SK-N-SH (cell line): ENCODE results near the gene OPCML. TPM values are rescaled to one million over a fixed set of nuclear protein-coding genes. Genes with fewer than 3 reads are reported as not detected.

Experiments used
- CTCF ChIA-PET: fragments of 300-600, 350-600 bp; formaldehyde crosslinking; extraction: SDS; loops from one replicate; lab custom pipeline; 2021; lab: Yijun Ruan, JAX
- POLR2A ChIA-PET: fragments of 350-600 bp; sonication (Branson Sonifier 250); formaldehyde crosslinking; extraction: SDS; loops from one replicate; lab custom pipeline; 2020; ENCODE audit warnings: antibody characterized with exemption, inconsistent platforms; lab: Yijun Ruan, JAX
- DNase-seq: peaks from one replicate; pipeline ENCODE4 v3.0.0; 2012
- H2AFZ ChIP-seq: fragments of 200-600 bp; sonication (generic); 2 replicates; pipeline ENCODE4 v1.8.1; 2016; ENCODE audit warnings: antibody characterized with exemption, mild to moderate bottlenecking, low read depth
- H3F3A ChIP-seq: fragments of 200-600 bp; sonication (generic); replicated peaks from 2 replicates; pipeline ENCODE3; 2016; ENCODE audit warnings: antibody characterized with exemption, mild to moderate bottlenecking; ENCODE audit not compliant: insufficient read depth
- H3K27ac ChIP-seq, 2 experiments: fragments of 200-500 bp in 1 of 2; fragments of 200-600 bp in 1 of 2; sonication (Bioruptor generic) in 1 of 2; sonication (generic), shearing (Covaris generic) in 1 of 2; 2 replicates each; pipeline versions ENCODE4 v1.5.1 to v1.6.1; 2014 to 2016; ENCODE audit warnings: low read depth in 2 of 2, inconsistent platforms in 1 of 2, low read length in 1 of 2, mild to moderate bottlenecking in 1 of 2, mixed read lengths in 1 of 2
- H3K27me3 ChIP-seq: fragments of 200-600 bp; sonication (generic), shearing (Covaris generic); 2 replicates; pipeline ENCODE4 v1.6.1; 2016; ENCODE audit warnings: mixed run types; ENCODE audit not compliant: insufficient read depth
- H3K36me3 ChIP-seq, 2 experiments: fragments of 200-500 bp in 1 of 2; fragments of 200-600 bp in 1 of 2; sonication (Bioruptor generic) in 1 of 2; sonication (generic) in 1 of 2; replicated peaks in 1 of 2; 2 replicates each; pipeline versions ENCODE3 to v1.5.1; 2014 to 2016; ENCODE audit warnings: low read length in 1 of 2, mild to moderate bottlenecking in 1 of 2; ENCODE audit not compliant: insufficient read depth in 2 of 2, control insufficient read depth in 1 of 2
- H3K4me1 ChIP-seq, 2 experiments: fragments of 200-500 bp in 1 of 2; fragments of 200-600 bp in 1 of 2; sonication (Bioruptor generic) in 1 of 2; sonication (generic), shearing (Covaris generic) in 1 of 2; 2 replicates each; pipeline versions ENCODE4 v1.5.1 to v1.6.1; 2014 to 2016; ENCODE audit warnings: low read depth in 1 of 2, low read length in 1 of 2, mixed run types in 1 of 2; ENCODE audit not compliant: insufficient read depth in 2 of 2, control insufficient read depth in 1 of 2
- H3K4me2 ChIP-seq: fragments of 200-600 bp; sonication (generic), shearing (Covaris generic); 2 replicates; pipeline ENCODE4 v1.6.1; 2017; ENCODE audit warnings: mixed run types
- H3K4me3 ChIP-seq, 2 experiments: fragments of 200-500 bp in 1 of 2; fragments of 200-600 bp in 1 of 2; sonication (Bioruptor generic) in 1 of 2; sonication (generic), shearing (Covaris generic) in 1 of 2; 2 replicates each; pipeline versions ENCODE4 v1.5.1 to v1.8.1; 2014 to 2016; ENCODE audit warnings: low read depth in 2 of 2, inconsistent platforms in 1 of 2, low read length in 1 of 2, mild to moderate bottlenecking in 1 of 2, mixed read lengths in 1 of 2, moderate library complexity in 1 of 2
- H3K79me2 ChIP-seq: fragments of 200-600 bp; sonication (generic); 2 replicates; pipeline ENCODE4 v1.8.1; 2017; ENCODE audit warnings: mild to moderate bottlenecking; ENCODE audit not compliant: insufficient read depth
- H3K9ac ChIP-seq: fragments of 200-600 bp; sonication (generic); 2 replicates; pipeline ENCODE4 v1.6.1; 2017; ENCODE audit warnings: mixed run types
- H3K9me2 ChIP-seq: fragments of 200-600 bp; sonication (generic); 2 replicates; pipeline ENCODE4 v1.6.1; 2017; ENCODE audit warnings: mixed run types
- H3K9me3 ChIP-seq: fragments of 200-600 bp; sonication (generic); 2 replicates; pipeline ENCODE4 v1.6.1; 2017; ENCODE audit warnings: mixed run types, mild to moderate bottlenecking, moderate library complexity
- H4K20me1 ChIP-seq: fragments of 200-600 bp; sonication (generic); 2 replicates; pipeline ENCODE4 v1.6.1; 2017; ENCODE audit warnings: mild to moderate bottlenecking, mixed run types; ENCODE audit not compliant: insufficient read depth
- CHD2 ChIP-seq: fragments of 150-350 bp; IDR thresholded peaks from 2 replicates; pipeline ENCODE4 v1.6.1; 2018; ENCODE audit warnings: low read length; ENCODE audit not compliant: partially characterized antibody
- ELF1 ChIP-seq: IDR thresholded peaks from 2 replicates; pipeline ENCODE4 v1.4.0; 2012
- EP300 ChIP-seq, 2 experiments: IDR thresholded peaks; 2 replicates each; pipeline versions ENCODE4 v1.4.0 to v1.6.1; 2012; ENCODE audit warnings: borderline replicate concordance in 1 of 2, low read depth in 1 of 2, low read length in 1 of 2
- EZH2phosphoT487 ChIP-seq: fragments of 200-600 bp; sonication (generic); IDR thresholded peaks from 2 replicates; pipeline ENCODE4 v1.6.1; 2017; ENCODE audit warnings: low read depth, mixed run types, mild to moderate bottlenecking, antibody characterized with exemption, moderate library complexity, borderline replicate concordance
- FOSL2 ChIP-seq: IDR thresholded peaks from 2 replicates; pipeline ENCODE4 v1.4.0; 2012; ENCODE audit warnings: low read depth, mild to moderate bottlenecking, moderate library complexity, borderline replicate concordance
- FOXJ3 ChIP-seq: sonication (generic); formaldehyde crosslinking; IDR thresholded peaks from 2 replicates; pipeline ENCODE4 v1.5.1; 2020; ENCODE audit warnings: mild to moderate bottlenecking, missing genetic modification reagents
- GABPA ChIP-seq: IDR thresholded peaks from 2 replicates; pipeline ENCODE4 v1.4.0; 2012; ENCODE audit warnings: low read depth, mild to moderate bottlenecking
- GATA2 ChIP-seq: sonication (generic); formaldehyde crosslinking; IDR thresholded peaks from 2 replicates; pipeline ENCODE4 v1.5.0; 2020; ENCODE audit warnings: mild to moderate bottlenecking, missing genetic modification reagents
- MAX ChIP-seq: IDR thresholded peaks from 2 replicates; pipeline ENCODE4 v1.4.0; 2012; ENCODE audit warnings: low read depth
- MEF2A ChIP-seq: IDR thresholded peaks from 2 replicates; pipeline ENCODE4 v1.4.0; 2012; ENCODE audit warnings: low read depth, borderline replicate concordance
- NFIC ChIP-seq: IDR thresholded peaks from 2 replicates; pipeline ENCODE4 v1.4.0; 2012; ENCODE audit warnings: borderline replicate concordance
- NRF1 ChIP-seq: IDR thresholded peaks from 2 replicates; pipeline ENCODE4 v1.6.1; 2012; ENCODE audit warnings: low read depth, mild to moderate bottlenecking, low read length
- POLR2AphosphoS5 ChIP-seq: IDR thresholded peaks from 2 replicates; pipeline ENCODE4 v1.6.1; 2012; ENCODE audit warnings: low read depth, low read length
- SIN3A ChIP-seq: IDR thresholded peaks from 2 replicates; pipeline ENCODE4 v1.6.1; 2012; ENCODE audit warnings: low read depth, mild to moderate bottlenecking, low read length, moderate library complexity, borderline replicate concordance
- SMC3 ChIP-seq: IDR thresholded peaks from 2 replicates; pipeline ENCODE4 v1.6.1; 2012; ENCODE audit warnings: low read depth, low read length, improper control_type of control experiment
- USF1 ChIP-seq: IDR thresholded peaks from 2 replicates; pipeline ENCODE4 v1.4.0; 2012; ENCODE audit warnings: low read depth, borderline replicate concordance
- WGBS: methylation state at CpG from one replicate; pipeline ENCODE4 v1.1.6; 2017; ENCODE audit warnings: low lambda C conversion rate; 5-methylcytosine and 5-hydroxymethylcytosine counted together
- polyA plus RNA-seq, 3 experiments: library from polyadenylated mRNA; depleted of rRNA; stranded (reverse); fragments of >200 nt; gene quantifications; 2 replicates each; pipeline ENCODE4 v1.2.3, GENCODE V29; 2012
- TF ChIP-seq, protein P1 (sequence below): fragments of 200-600 bp; sonication (generic); IDR thresholded peaks from 2 replicates; pipeline ENCODE4 v1.6.1; 2017; ENCODE audit warnings: antibody characterized with exemption, mild to moderate bottlenecking, moderate library complexity
- TF ChIP-seq, protein P2 (sequence below): IDR thresholded peaks from 2 replicates; pipeline ENCODE4 v1.4.0; 2012; ENCODE audit warnings: low read depth, borderline replicate concordance
- TF ChIP-seq, protein P3 (sequence below): IDR thresholded peaks from 2 replicates; pipeline ENCODE4; 2012
- TF ChIP-seq, protein P4 (sequence below): fragments of 150-350 bp; IDR thresholded peaks from 2 replicates; pipeline ENCODE4 v1.6.1; 2016; ENCODE audit warnings: mild to moderate bottlenecking, low read depth, low read length

OPCML gene
- polyA plus RNA-seq, 1 of the 3 experiments (the other 2 are of a cell fraction) = not detected

GRCh38 chr11:133238027-133238426 is 294.3 kb downstream of the OPCML start:
- H4K20me1 ChIP-seq = no peaks in the 10 kb centered on the region
- H3K4me3 ChIP-seq = no peak overlapping the region
- H3F3A ChIP-seq = no peaks in the 10 kb centered on the region
- no peaks in the 10 kb centered on the region for H3K9me3 ChIP-seq
- H3K27ac ChIP-seq = no peak overlapping the region
- H3K4me1 ChIP-seq = peaks cover 0 to 11% of the 10 kb centered on the region in 2 experiments; a peak in 2 of 4 replicates
- no peak overlapping the region for H3K9ac ChIP-seq
- H3K36me3 ChIP-seq = no peaks in the 10 kb centered on the region
- no peaks in the 10 kb centered on the region for H3K79me2 ChIP-seq
- TF ChIP-seq SMC3 (no peak), POLR2AphosphoS5 (no peak), SIN3A (no peak), MAX (no peak), EZH2phosphoT487 (no peak)
- DNase-seq = no peak
- ChIA-PET CTCF (interaction anchor here (0.9 kb wide), 1 partner anchor 108 kb away, joined by 3 read pairs; no protein-coding TSS in a partner anchor), POLR2A (no interaction called here)
- H3K4me2 ChIP-seq = no peak overlapping the region
- H3K9me2 ChIP-seq = no peaks in the 10 kb centered on the region
- H2AFZ ChIP-seq = no peak overlapping the region
- WGBS = 20% methylated on average over 1 of the region's 2 CpGs
- no peaks in the 10 kb centered on the region for H3K27me3 ChIP-seq

DNA sequence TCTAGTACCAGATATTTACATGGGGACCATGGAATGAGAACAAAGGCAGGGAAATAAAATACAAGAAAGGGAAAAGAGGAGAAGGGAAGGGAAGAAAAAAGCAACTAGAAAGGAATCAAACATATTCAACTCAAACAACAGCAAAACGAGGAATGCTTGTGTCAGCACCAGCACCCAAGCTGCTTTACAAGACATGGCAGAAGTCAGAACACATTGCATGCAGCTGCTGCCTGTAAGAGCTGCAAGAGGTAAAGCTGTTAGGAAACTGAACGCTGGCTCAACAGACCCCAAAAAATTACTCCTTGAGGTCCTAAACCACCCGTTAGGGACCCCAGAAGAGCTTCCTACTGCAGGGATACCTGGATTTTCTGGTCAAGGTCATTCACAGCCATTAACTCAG is 296.9 kb downstream of the OPCML start:
- no peaks in the 10 kb centered on the region for H3K9me2 ChIP-seq

More for the DNA sequence above, 296.9 kb downstream of the OPCML start:
- H3K9me3 ChIP-seq = no peaks in the 10 kb centered on the region
- H3K4me3 ChIP-seq = no peak overlapping the region
- H3K79me2 ChIP-seq = no peaks in the 10 kb centered on the region
- no peaks in the 10 kb centered on the region for H3F3A ChIP-seq
- ChIA-PET POLR2A (no interaction called here), CTCF (no interaction called here)
- no peak for DNase-seq
- H3K27ac ChIP-seq = no peak overlapping the region
- H3K27me3 ChIP-seq = no peaks in the 10 kb centered on the region
- H3K4me1 ChIP-seq = peaks cover 0 to 11% of the 10 kb centered on the region in 2 experiments; a peak in 2 of 4 replicates
- no peak overlapping the region for H2AFZ ChIP-seq
- no peaks in the 10 kb centered on the region for H3K36me3 ChIP-seq
- 12% methylated on average over 3 of the region's 3 CpGs for WGBS
- H3K4me2 ChIP-seq = no peak overlapping the region
- H3K9ac ChIP-seq = no peak overlapping the region
- no peak for TF ChIP-seq MAX
- TF ChIP-seq, protein P1, sequence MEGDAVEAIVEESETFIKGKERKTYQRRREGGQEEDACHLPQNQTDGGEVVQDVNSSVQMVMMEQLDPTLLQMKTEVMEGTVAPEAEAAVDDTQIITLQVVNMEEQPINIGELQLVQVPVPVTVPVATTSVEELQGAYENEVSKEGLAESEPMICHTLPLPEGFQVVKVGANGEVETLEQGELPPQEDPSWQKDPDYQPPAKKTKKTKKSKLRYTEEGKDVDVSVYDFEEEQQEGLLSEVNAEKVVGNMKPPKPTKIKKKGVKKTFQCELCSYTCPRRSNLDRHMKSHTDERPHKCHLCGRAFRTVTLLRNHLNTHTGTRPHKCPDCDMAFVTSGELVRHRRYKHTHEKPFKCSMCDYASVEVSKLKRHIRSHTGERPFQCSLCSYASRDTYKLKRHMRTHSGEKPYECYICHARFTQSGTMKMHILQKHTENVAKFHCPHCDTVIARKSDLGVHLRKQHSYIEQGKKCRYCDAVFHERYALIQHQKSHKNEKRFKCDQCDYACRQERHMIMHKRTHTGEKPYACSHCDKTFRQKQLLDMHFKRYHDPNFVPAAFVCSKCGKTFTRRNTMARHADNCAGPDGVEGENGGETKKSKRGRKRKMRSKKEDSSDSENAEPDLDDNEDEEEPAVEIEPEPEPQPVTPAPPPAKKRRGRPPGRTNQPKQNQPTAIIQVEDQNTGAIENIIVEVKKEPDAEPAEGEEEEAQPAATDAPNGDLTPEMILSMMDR = no peak
- TF ChIP-seq FOXJ3 (CRISPR knock-in tag) = no peak
- TF ChIP-seq NRF1 = no peak
- TF ChIP-seq, protein P2, sequence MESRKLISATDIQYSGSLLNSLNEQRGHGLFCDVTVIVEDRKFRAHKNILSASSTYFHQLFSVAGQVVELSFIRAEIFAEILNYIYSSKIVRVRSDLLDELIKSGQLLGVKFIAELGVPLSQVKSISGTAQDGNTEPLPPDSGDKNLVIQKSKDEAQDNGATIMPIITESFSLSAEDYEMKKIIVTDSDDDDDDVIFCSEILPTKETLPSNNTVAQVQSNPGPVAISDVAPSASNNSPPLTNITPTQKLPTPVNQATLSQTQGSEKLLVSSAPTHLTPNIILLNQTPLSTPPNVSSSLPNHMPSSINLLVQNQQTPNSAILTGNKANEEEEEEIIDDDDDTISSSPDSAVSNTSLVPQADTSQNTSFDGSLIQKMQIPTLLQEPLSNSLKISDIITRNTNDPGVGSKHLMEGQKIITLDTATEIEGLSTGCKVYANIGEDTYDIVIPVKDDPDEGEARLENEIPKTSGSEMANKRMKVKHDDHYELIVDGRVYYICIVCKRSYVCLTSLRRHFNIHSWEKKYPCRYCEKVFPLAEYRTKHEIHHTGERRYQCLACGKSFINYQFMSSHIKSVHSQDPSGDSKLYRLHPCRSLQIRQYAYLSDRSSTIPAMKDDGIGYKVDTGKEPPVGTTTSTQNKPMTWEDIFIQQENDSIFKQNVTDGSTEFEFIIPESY = no peak
- no peak for TF ChIP-seq GABPA
- TF ChIP-seq, protein P3, sequence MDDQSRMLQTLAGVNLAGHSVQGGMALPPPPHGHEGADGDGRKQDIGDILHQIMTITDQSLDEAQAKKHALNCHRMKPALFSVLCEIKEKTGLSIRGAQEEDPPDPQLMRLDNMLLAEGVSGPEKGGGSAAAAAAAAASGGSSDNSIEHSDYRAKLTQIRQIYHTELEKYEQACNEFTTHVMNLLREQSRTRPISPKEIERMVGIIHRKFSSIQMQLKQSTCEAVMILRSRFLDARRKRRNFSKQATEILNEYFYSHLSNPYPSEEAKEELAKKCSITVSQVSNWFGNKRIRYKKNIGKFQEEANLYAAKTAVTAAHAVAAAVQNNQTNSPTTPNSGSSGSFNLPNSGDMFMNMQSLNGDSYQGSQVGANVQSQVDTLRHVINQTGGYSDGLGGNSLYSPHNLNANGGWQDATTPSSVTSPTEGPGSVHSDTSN = no peak
- no peak for TF ChIP-seq ELF1
- TF ChIP-seq MEF2A = no peak
- no peak for TF ChIP-seq FOSL2
- no peak for TF ChIP-seq CHD2
- no peak for TF ChIP-seq EZH2phosphoT487
- no peak for TF ChIP-seq NFIC
- TF ChIP-seq EP300 (IDR thresholded peaks at IDR 0.05; ENCODE audit: borderline replicate concordance in 1 of 2, low read depth in 1 of 2, low read length in 1 of 2) = no peak
- no peak for TF ChIP-seq GATA2
- TF ChIP-seq POLR2AphosphoS5 = no peak
- TF ChIP-seq, protein P4, sequence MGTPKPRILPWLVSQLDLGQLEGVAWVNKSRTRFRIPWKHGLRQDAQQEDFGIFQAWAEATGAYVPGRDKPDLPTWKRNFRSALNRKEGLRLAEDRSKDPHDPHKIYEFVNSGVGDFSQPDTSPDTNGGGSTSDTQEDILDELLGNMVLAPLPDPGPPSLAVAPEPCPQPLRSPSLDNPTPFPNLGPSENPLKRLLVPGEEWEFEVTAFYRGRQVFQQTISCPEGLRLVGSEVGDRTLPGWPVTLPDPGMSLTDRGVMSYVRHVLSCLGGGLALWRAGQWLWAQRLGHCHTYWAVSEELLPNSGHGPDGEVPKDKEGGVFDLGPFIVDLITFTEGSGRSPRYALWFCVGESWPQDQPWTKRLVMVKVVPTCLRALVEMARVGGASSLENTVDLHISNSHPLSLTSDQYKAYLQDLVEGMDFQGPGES = no peak
- no peak for TF ChIP-seq USF1
- H4K20me1 ChIP-seq = no peaks in the 10 kb centered on the region
